CD4-positive, alpha-beta T cell treated with Interleukin-2 at 100 ng/mL for 4 hours (primary cell): ENCODE data around the gene USP8.
"Not testable (repeated sequence)": the region's sequence is repeated elsewhere in the genome, so short reads cannot be mapped to it uniquely, and the experiment has no call there.

Source experiments
- DNase-seq: peaks from one replicate; pipeline ENCODE4 v3.0.0-alpha.2; 2020; ENCODE audit warnings: low spot score

The USP8 gene

GRCh38 chr15:50424066-50424890 lies at the start of gene USP8:
Gene USP8 (plus strand): TSS chr15:50424405. CDS start chr15:50439074, 14,669 bp downstream.
- DNase-seq, result peak; percentile 91

- no peak for DNase-seq
Observed at GRCh38 chr15:50377867-50378751, 46.1 kb upstream of the USP8 start.

GRCh38 chr15:50378776-50379175 lies 45.4 kb upstream of the USP8 start:
- no peak for DNase-seq

- DNase-seq, result not testable (repeated sequence)
Observed at GRCh38 chr15:50379413-50379812, 44.8 kb upstream of the USP8 start.

- no peak for DNase-seq
Observed at GRCh38 chr15:50380089-50380488, 44.1 kb upstream of the USP8 start.

- no peak for DNase-seq
Observed at GRCh38 chr15:50381438-50381837, 42.8 kb upstream of the USP8 start.

GRCh38 chr15:50382408-50382807 lies 41.8 kb upstream of the USP8 start:
- not testable (repeated sequence) for DNase-seq

GRCh38 chr15:50390554-50391264 lies 33.5 kb upstream of the USP8 start:
- DNase-seq, result no peak

- not testable (repeated sequence) for DNase-seq
Observed at GRCh38 chr15:50391561-50391960, 32.6 kb upstream of the USP8 start.

- DNase-seq, result no peak
Observed at GRCh38 chr15:50411870-50412269, 12.3 kb upstream of the USP8 start.

- no peak for DNase-seq
Observed at GRCh38 chr15:50414624-50415023, 9.6 kb upstream of the USP8 start.

GRCh38 chr15:50415752-50416404 lies 8.3 kb upstream of the USP8 start:
- no peak for DNase-seq

- DNase-seq, result no peak
Observed at GRCh38 chr15:50416890-50417289, 7.3 kb upstream of the USP8 start.

GRCh38 chr15:50418041-50418583 lies 6.1 kb upstream of the USP8 start:
- no peak for DNase-seq

- no peak for DNase-seq
Observed at GRCh38 chr15:50425219-50425618, 1.0 kb downstream of the USP8 start.

GRCh38 chr15:50425678-50426246 lies 1.6 kb downstream of the USP8 start:
- DNase-seq, result not testable (repeated sequence)

GRCh38 chr15:50426428-50426827 lies 2.2 kb downstream of the USP8 start:
- DNase-seq, result no peak

- no peak for DNase-seq
Observed at GRCh38 chr15:50431204-50431603, 7.0 kb downstream of the USP8 start.

- DNase-seq, result no peak
Observed at GRCh38 chr15:50432230-50432629, 8.0 kb downstream of the USP8 start.

GRCh38 chr15:50435772-50436171 lies 11.6 kb downstream of the USP8 start:
- no peak for DNase-seq

- DNase-seq, result no peak
Observed at GRCh38 chr15:50438251-50438650, 14.0 kb downstream of the USP8 start.
